Coronary artery (tissue), 2 donors: ENCODE results near the gene SUV39H2.

ENCODE experiments used
- DNase-seq: peaks from one replicate; pipeline ENCODE4 v3.0.0-alpha.2; 2017; ENCODE audit warnings: low spot score
- H3K27ac ChIP-seq, 2 donors: fragments of 200-600 bp; sonication (generic); one replicate each; pipeline ENCODE4 v1.5.1; 2016 to 2019
- H3K4me3 ChIP-seq: fragments of 200-600 bp; sonication (generic); 2 replicates; pipeline ENCODE4 v1.5.1; 2016; ENCODE audit warnings: mild to moderate bottlenecking, moderate library complexity
- CTCF ChIP-seq: fragments of 200-600 bp; sonication (generic); IDR thresholded peaks from one replicate; pipeline ENCODE4 v1.5.1; 2019; ENCODE audit warnings: antibody characterized with exemption

Gene SUV39H2

GRCh38 chr10:14952851-14953423 lies 74.3 kb downstream of the SUV39H2 start:
- no peak for TF ChIP-seq CTCF
- no peak for DNase-seq
- Histone ChIP-seq H3K4me3 (peak overlapping the region; percentile 91), H3K27ac (peak overlapping the region; percentile 67 to 97)

- TF ChIP-seq CTCF = no peak
- no peak for DNase-seq
- Histone ChIP-seq H3K4me3 (peak overlapping the region; percentile 91), H3K27ac (peak overlapping the region; percentile 67 to 97)
These were observed 74.8 kb downstream of the SUV39H2 start for GRCh38 chr10:14953424-14954000.
